KMS-11 (cell line): ENCODE results near the gene PPIH.

Experiments used
- H2AFZ ChIP-seq: fragments of 200-600 bp; sonication (generic); 2 replicates; pipeline ENCODE4 v1.6.1; 2016; ENCODE audit warnings: antibody characterized with exemption, mixed run types, low read depth
- H3K27ac ChIP-seq: fragments of 200-600 bp; sonication (generic); 2 replicates; pipeline ENCODE4 v1.6.1; 2016; ENCODE audit warnings: mild to moderate bottlenecking, mixed run types
- H3K27me3 ChIP-seq: fragments of 200-600 bp; sonication (generic); 2 replicates; pipeline ENCODE4 v1.6.1; 2017; ENCODE audit warnings: mild to moderate bottlenecking, low read depth, mixed run types, moderate library complexity; ENCODE audit not compliant: insufficient read depth
- H3K36me3 ChIP-seq: fragments of 200-600 bp; sonication (generic); 2 replicates; pipeline ENCODE4 v1.6.1; 2017; ENCODE audit warnings: mild to moderate bottlenecking, mixed run types; ENCODE audit not compliant: insufficient read depth
- H3K4me1 ChIP-seq: fragments of 200-600 bp; sonication (generic); 2 replicates; pipeline ENCODE4 v1.6.1; 2016; ENCODE audit warnings: mild to moderate bottlenecking, low read depth, mixed run types; ENCODE audit not compliant: poor library complexity, severe bottlenecking
- H3K4me2 ChIP-seq: fragments of 200-600 bp; sonication (generic); 2 replicates; pipeline ENCODE4 v1.7.0; 2016; ENCODE audit warnings: mild to moderate bottlenecking, mixed run types
- H3K4me3 ChIP-seq: fragments of 200-600 bp; sonication (generic); IDR thresholded peaks from 2 replicates; pipeline ENCODE4 v1.6.1; 2017; ENCODE audit warnings: low read depth, low read length, mixed read lengths; ENCODE audit not compliant: insufficient read depth
- H3K79me2 ChIP-seq: fragments of 200-600 bp; sonication (generic); 2 replicates; pipeline ENCODE4 v1.6.1; 2016; ENCODE audit warnings: low read depth, mixed run types; ENCODE audit not compliant: insufficient read depth
- H3K9ac ChIP-seq: fragments of 200-600 bp; sonication (generic); 2 replicates; pipeline ENCODE4 v1.6.1; 2016; ENCODE audit warnings: mild to moderate bottlenecking, mixed run types
- H4K20me1 ChIP-seq: fragments of 200-600 bp; sonication (generic); 2 replicates; pipeline ENCODE4 v1.6.1; 2016; ENCODE audit warnings: mild to moderate bottlenecking, mixed run types; ENCODE audit not compliant: insufficient read depth
- CTCF ChIP-seq: fragments of 200-600 bp; sonication (generic); conservative IDR thresholded peaks from 2 replicates; pipeline ENCODE4 v1.6.1; 2017; ENCODE audit warnings: low read depth, mild to moderate bottlenecking, antibody characterized with exemption, low read length, moderate library complexity, mixed read lengths

PPIH gene

GRCh38 chr1:42639116-42639515 lies 19.1 kb upstream of the PPIH start:
- no peak overlapping the region for H3K4me2 ChIP-seq
- H3K27ac ChIP-seq = no peak overlapping the region
- no peak overlapping the region for H2AFZ ChIP-seq
- H3K36me3 ChIP-seq = no peaks in the 10 kb centered on the region
- no peaks in the 10 kb centered on the region for H3K4me1 ChIP-seq
- H3K27me3 ChIP-seq = no peaks in the 10 kb centered on the region
- no peaks in the 10 kb centered on the region for H4K20me1 ChIP-seq
- no peaks in the 10 kb centered on the region for H3K79me2 ChIP-seq
- no peak overlapping the region for H3K9ac ChIP-seq
- H3K4me3 ChIP-seq = no peak overlapping the region
- no peak for TF ChIP-seq CTCF

- no peaks in the 10 kb centered on the region for H3K79me2 ChIP-seq
- H3K4me1 ChIP-seq = no peaks in the 10 kb centered on the region
- no peaks in the 10 kb centered on the region for H3K27me3 ChIP-seq
- H4K20me1 ChIP-seq = no peaks in the 10 kb centered on the region
- H3K36me3 ChIP-seq = no peaks in the 10 kb centered on the region
- H3K4me2 ChIP-seq = no peak overlapping the region
- no peak overlapping the region for H2AFZ ChIP-seq
- H3K9ac ChIP-seq = no peak overlapping the region
- no peak for TF ChIP-seq CTCF
- no peak overlapping the region for H3K4me3 ChIP-seq
- no peak overlapping the region for H3K27ac ChIP-seq
Observed at GRCh38 chr1:42646056-42646455, 12.2 kb upstream of the PPIH start.

- Histone ChIP-seq H3K27ac (no peak overlapping the region), H4K20me1 (no peaks in the 10 kb centered on the region), H3K79me2 (peaks cover 32% of the 10 kb centered on the region; the same call in 1 of the 2 replicates), H3K27me3 (no peaks in the 10 kb centered on the region), H3K4me3 (no peak overlapping the region), H3K9ac (no peak overlapping the region), H3K4me2 (peak overlapping the region; percentile 81; the same call in 1 of the 2 replicates), H2AFZ (peak overlapping the region; percentile 95), H3K4me1 (peaks cover 39% of the 10 kb centered on the region), H3K36me3 (no peaks in the 10 kb centered on the region)
- TF ChIP-seq CTCF = no peak
Observed at GRCh38 chr1:42657201-42657600, 1.0 kb upstream of the PPIH start.

GRCh38 chr1:42658877-42659337 lies 684 bp downstream of the PPIH start:
- Histone ChIP-seq H3K4me1 (peaks cover 44% of the 10 kb centered on the region), H3K27me3 (no peaks in the 10 kb centered on the region), H3K4me3 (peak overlapping the region; percentile 72), H3K4me2 (peak overlapping the region; percentile 81), H3K9ac (peak overlapping the region; percentile 83), H4K20me1 (no peaks in the 10 kb centered on the region), H2AFZ (peak overlapping the region; percentile 95; the same call in 1 of the 2 replicates), H3K36me3 (peaks cover 8% of the 10 kb centered on the region; the same call in 1 of the 2 replicates), H3K79me2 (peaks cover 41% of the 10 kb centered on the region; the same call in 1 of the 2 replicates), H3K27ac (peak overlapping the region; percentile 72)
- no peak for TF ChIP-seq CTCF
